ENCODE results near the gene ANGPTL7. TPM values are rescaled to one million over a fixed set of nuclear protein-coding genes. Genes with fewer than 3 reads are reported as not detected.

Gene ANGPTL7
- total RNA-seq, 6 donors from 2014 or later = 0.17 to 4.6 (median 1.3) TPM; not detected in 1

DNA sequence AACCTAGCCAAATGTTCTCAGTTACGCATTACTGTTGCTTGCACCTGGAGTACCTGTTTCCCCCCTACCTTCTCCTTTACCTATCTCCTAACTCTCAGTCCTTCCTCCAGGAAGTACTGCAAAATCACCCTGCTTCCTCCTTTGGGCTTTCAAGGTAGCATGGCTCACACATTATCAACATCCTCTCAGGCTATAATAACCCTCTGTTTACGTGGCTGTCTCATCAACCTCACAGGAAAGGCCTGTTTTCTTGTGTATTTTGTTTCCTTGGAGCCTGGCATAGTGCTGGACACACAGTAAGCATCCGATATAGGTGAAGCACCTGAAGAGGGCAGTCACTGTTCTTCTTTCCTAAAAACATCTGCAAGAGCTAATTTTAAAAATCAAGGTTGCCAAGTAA lies 32.7 kb upstream of the ANGPTL7 start:
- H3K27ac ChIP-seq = no peak overlapping the region
- 64 to 76% methylated on average over 3 of the region's 3 CpGs for WGBS, 2 donors

DNA sequence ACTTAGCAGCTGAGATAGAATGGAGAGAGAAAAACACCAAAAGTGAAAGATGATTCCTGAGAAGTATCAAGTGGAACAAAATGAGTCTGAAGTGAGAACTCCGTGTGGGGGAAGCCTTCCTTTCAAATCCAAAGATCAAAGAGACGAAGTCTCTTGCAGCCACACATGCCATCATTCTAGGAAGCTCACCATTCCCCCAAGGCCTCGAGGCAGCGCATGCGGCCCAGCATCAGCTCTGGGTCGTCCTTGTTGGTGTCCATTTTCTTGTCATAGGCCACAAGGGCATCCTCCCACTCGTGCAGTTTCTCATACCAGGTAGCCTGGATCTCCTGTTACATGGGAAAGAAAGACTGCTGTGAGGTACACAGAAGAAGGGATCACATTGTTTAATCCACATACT lies 32.2 kb upstream of the ANGPTL7 start:
- Histone ChIP-seq H3K4me3 (no peak overlapping the region), H3K9me3 (no peaks in the 10 kb centered on the region), H3K27me3 (no peaks in the 10 kb centered on the region), H3K27ac (no peak overlapping the region), H3K4me1 (peaks cover 6 to 9% (median 8%) of the 10 kb centered on the region in 4 donors), H3K36me3 (peaks cover 2 to 53% (median 27%) of the 10 kb centered on the region in 4 donors)
- DNase-seq = no peak
- 85 to 88% methylated on average over 6 to 7 of the region's 7 CpGs for WGBS, 2 donors
- TF ChIP-seq, protein P1, sequence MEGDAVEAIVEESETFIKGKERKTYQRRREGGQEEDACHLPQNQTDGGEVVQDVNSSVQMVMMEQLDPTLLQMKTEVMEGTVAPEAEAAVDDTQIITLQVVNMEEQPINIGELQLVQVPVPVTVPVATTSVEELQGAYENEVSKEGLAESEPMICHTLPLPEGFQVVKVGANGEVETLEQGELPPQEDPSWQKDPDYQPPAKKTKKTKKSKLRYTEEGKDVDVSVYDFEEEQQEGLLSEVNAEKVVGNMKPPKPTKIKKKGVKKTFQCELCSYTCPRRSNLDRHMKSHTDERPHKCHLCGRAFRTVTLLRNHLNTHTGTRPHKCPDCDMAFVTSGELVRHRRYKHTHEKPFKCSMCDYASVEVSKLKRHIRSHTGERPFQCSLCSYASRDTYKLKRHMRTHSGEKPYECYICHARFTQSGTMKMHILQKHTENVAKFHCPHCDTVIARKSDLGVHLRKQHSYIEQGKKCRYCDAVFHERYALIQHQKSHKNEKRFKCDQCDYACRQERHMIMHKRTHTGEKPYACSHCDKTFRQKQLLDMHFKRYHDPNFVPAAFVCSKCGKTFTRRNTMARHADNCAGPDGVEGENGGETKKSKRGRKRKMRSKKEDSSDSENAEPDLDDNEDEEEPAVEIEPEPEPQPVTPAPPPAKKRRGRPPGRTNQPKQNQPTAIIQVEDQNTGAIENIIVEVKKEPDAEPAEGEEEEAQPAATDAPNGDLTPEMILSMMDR (IDR thresholded peaks at IDR 0.05) = no peak
- TF ChIP-seq POLR2AphosphoS5 (IDR thresholded peaks at IDR 0.05) (no peak), POLR2A (IDR thresholded peaks at IDR 0.05) (no peak), EP300 (IDR thresholded peaks at IDR 0.05) (no peak)
- ATAC-seq (ENCODE audit: low FRiP score in 2 of 2) = no peak

More for the DNA sequence above, 32.7 kb upstream of the ANGPTL7 start:
- Histone ChIP-seq H3K4me1 (peaks cover 8 to 14% (median 12%) of the 10 kb centered on the region in 4 donors), H3K9me3 (no peaks in the 10 kb centered on the region), H3K27me3 (no peaks in the 10 kb centered on the region), H3K36me3 (peaks cover 2 to 54% (median 25%) of the 10 kb centered on the region in 4 donors), H3K4me3 (no peak overlapping the region)
- no peak for TF ChIP-seq EP300 (IDR thresholded peaks at IDR 0.05)
- TF ChIP-seq POLR2AphosphoS5 (IDR thresholded peaks at IDR 0.05) = no peak
- TF ChIP-seq POLR2A (IDR thresholded peaks at IDR 0.05) = no peak
- TF ChIP-seq, protein P1 (IDR thresholded peaks at IDR 0.05) = no peak
- DNase-seq (no peak), ATAC-seq (ENCODE audit: low FRiP score in 2 of 2) (no peak)

DNA sequence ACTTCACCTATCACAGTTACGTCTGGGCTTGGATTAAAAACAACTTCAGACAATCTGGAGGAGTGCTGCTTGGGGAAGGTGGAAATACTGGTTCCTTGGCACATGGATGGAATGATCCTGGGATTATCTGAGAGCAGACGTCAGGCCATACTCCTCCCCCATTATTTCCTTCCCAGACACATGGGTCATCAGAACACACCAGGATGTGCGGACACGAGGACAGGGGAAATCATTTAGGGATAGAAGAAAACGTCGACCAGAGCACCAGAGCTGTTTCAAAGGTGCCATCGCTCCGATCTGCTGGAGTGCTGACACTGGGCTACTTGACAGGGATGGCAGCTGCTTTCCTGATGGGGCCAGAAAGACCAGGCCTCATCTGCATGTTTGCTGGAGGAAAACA lies 31.8 kb upstream of the ANGPTL7 start:
- TF ChIP-seq, protein P1 (IDR thresholded peaks at IDR 0.05) = no peak
- no peak for TF ChIP-seq EP300 (IDR thresholded peaks at IDR 0.05)
- peaks cover 2 to 52% (median 25%) of the 10 kb centered on the region in 4 donors for H3K36me3 ChIP-seq
- DNase-seq = no peak

DNA sequence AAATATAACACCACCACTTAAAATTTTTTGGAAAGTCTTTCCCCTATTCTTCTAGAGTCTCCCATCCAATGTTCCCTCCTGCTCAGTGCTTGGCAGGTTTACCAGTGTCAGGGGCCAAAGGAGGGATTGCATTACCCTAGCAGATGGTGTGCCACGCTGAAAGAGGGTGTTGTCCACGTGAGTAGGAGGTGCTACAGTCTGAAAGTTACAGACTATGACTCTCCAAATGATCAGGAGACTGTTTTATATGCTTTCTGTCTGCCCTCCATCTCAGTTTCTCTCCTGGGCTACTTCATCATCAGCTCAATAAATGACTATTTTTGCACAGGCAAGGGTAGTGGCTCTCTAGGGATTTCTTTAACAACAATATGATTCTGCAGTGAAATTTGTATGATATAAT lies 31.3 kb upstream of the ANGPTL7 start:
- Histone ChIP-seq H3K27me3 (no peaks in the 10 kb centered on the region), H3K9me3 (no peaks in the 10 kb centered on the region), H3K4me3 (no peak overlapping the region), H3K27ac (no peak overlapping the region), H3K4me1 (peaks cover 0 to 5% (median under 1%) of the 10 kb centered on the region in 4 donors), H3K36me3 (peaks cover 2 to 51% (median 23%) of the 10 kb centered on the region in 4 donors)
- DNase-seq (no peak), ATAC-seq (ENCODE audit: low FRiP score in 2 of 2) (peak in 1 of 2 donors; percentile 64)
- 42 to 52% methylated on average over 2 of the region's 2 CpGs for WGBS, 2 donors
- TF ChIP-seq POLR2A (IDR thresholded peaks at IDR 0.05) = no peak
- TF ChIP-seq POLR2AphosphoS5 (IDR thresholded peaks at IDR 0.05) = no peak
- TF ChIP-seq EP300 (IDR thresholded peaks at IDR 0.05) = no peak
- TF ChIP-seq, protein P1 (IDR thresholded peaks at IDR 0.05) = no peak

More for the DNA sequence above, 31.8 kb upstream of the ANGPTL7 start:
- Histone ChIP-seq H3K4me1 (peaks cover 2 to 5% (median 4%) of the 10 kb centered on the region in 4 donors), H3K9me3 (no peaks in the 10 kb centered on the region), H3K4me3 (no peak overlapping the region), H3K27ac (no peak overlapping the region), H3K27me3 (no peaks in the 10 kb centered on the region)
- ATAC-seq (ENCODE audit: low FRiP score in 2 of 2) = no peak
- WGBS, 2 donors = 78 to 85% methylated on average over 8 of the region's 8 CpGs

DNA sequence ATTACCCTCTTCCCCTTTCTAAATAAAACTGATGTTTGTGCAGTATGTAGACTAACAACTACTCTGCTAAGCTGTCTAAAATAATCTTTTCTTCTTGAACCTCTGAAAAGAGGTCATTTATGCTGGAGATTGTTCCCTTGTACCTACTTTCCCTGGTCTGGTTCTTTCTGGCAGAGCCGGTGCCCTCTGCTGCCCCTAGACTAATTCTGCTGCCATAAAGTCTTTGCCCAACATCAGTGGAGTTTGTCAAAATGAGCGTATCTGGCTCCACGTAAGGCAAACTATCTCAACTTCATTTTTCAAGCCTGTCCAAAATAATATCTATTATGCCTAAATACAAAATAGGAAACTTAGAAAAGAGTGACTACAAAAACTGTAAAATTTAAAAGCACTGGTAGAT lies 30.9 kb upstream of the ANGPTL7 start:
- Histone ChIP-seq H3K4me3 (no peak overlapping the region), H3K27me3 (no peaks in the 10 kb centered on the region), H3K27ac (no peak overlapping the region), H3K9me3 (no peaks in the 10 kb centered on the region), H3K36me3 (peaks cover 2 to 49% (median 23%) of the 10 kb centered on the region in 4 donors), H3K4me1 (peaks cover 0 to 5% (median 0%) of the 10 kb centered on the region in 4 donors)
- WGBS, 2 donors = 88 to 90% methylated on average over 3 of the region's 3 CpGs
- TF ChIP-seq, protein P1 (IDR thresholded peaks at IDR 0.05) = no peak
- no peak for TF ChIP-seq EP300 (IDR thresholded peaks at IDR 0.05)
- no peak for TF ChIP-seq POLR2AphosphoS5 (IDR thresholded peaks at IDR 0.05)
- TF ChIP-seq POLR2A (IDR thresholded peaks at IDR 0.05) = no peak
- DNase-seq (no peak), ATAC-seq (ENCODE audit: low FRiP score in 2 of 2) (no peak)
